Left kidney (tissue), 2 donors: ENCODE results near the gene DNAJB1. TPM values are rescaled to one million over a fixed set of nuclear protein-coding genes. Genes with fewer than 3 reads are reported as not detected.
A peak's percentile ranks its signal among the peaks of the same experiment; 100 is the strongest.
"Not testable (repeated sequence)": the region's sequence is repeated elsewhere in the genome, so short reads cannot be mapped to it uniquely, and the experiment has no call there.

ENCODE experiments used
- DNase-seq: peaks from one replicate; pipeline ENCODE4 v3.0.0-alpha.2; 2013
- polyA plus RNA-seq: library from polyadenylated mRNA; unstranded; fragments of 120-200 nt; gene quantifications from one replicate; pipeline ENCODE4 v1.2.1, GENCODE V29; 2013; ENCODE audit not compliant: insufficient read length

The DNAJB1 gene
- polyA plus RNA-seq, 1 donor = 87.5 TPM

- DNase-seq = no peak
Observed at GRCh38 chr19:14554382-14554812, 36.2 kb upstream of the DNAJB1 start.

GRCh38 chr19:14553939-14554243 lies 35.7 kb upstream of the DNAJB1 start:
- DNase-seq = no peak

GRCh38 chr19:14553042-14553938 lies 35.1 kb upstream of the DNAJB1 start:
- DNase-seq = no peak

- DNase-seq = not testable (repeated sequence)
Observed at GRCh38 chr19:14552006-14552360, 33.8 kb upstream of the DNAJB1 start.

- DNase-seq = peak; percentile 32
Observed at GRCh38 chr19:14551134-14552005, 33.2 kb upstream of the DNAJB1 start.

GRCh38 chr19:14550201-14550754 lies 32.1 kb upstream of the DNAJB1 start:
- no peak for DNase-seq

DNA sequence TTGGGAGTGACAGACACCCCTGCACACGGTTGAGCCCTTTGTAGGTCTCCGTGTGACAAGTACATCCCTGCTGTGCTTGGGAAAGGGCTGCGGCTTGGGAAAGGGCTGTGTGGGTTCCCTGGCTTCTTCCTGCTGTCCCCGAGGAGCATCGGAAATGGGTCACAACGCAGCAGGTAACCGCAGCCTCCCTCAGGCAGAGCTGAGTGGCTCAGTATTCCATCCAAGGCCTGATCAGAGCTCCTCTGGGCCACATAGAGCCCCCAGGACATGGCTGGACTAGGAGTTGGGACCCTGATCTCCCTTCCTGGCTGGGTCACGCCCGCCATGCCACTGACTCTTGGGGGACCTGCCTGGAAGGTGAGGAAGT lies 27.5 kb upstream of the DNAJB1 start:
- DNase-seq = no peak

DNA sequence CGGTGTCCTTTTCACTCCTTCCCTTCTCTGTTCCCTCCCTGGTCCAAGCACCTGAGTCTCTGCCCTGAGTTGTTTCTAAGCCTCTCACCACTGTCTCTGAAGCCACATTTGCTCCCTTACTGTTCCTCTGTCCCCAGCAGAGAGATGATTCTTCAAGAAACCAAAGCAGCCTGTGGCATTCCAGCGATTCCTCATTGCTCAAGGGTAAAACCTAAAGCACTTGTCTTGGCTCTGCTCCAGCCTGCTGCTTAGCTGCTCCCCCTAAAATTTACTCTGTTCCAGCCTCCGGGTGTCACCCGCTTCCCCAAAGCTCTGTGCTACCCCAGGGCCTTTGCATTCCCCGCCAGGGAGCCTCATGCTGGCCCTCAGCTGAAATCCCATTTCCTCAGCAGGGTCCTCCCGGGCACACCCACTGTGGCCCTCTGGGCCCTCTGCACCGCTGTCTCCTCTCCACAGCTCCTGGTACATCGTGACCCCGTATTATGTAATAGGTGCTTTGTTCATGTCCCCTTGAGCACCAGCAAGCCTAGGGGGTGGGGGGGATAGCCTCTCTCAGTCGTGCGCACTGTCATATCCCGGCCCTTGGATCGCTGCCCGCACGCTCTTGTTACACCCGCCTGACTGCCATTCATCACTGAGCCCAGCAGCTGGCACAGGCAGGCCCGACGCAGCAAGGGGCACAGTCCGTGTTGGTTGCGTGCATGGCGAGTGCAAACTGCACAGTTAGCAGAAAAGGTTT lies 26.9 kb upstream of the DNAJB1 start:
- no peak for DNase-seq

- no peak for DNase-seq
Observed at GRCh38 chr19:14544047-14544446, 25.9 kb upstream of the DNAJB1 start.

- DNase-seq = no peak
Observed at GRCh38 chr19:14542711-14543328, 24.6 kb upstream of the DNAJB1 start.

- not testable (repeated sequence) for DNase-seq
Observed at GRCh38 chr19:14541979-14542378, 23.8 kb upstream of the DNAJB1 start.

- no peak for DNase-seq
Observed at GRCh38 chr19:14540741-14541525, 22.7 kb upstream of the DNAJB1 start.

DNA sequence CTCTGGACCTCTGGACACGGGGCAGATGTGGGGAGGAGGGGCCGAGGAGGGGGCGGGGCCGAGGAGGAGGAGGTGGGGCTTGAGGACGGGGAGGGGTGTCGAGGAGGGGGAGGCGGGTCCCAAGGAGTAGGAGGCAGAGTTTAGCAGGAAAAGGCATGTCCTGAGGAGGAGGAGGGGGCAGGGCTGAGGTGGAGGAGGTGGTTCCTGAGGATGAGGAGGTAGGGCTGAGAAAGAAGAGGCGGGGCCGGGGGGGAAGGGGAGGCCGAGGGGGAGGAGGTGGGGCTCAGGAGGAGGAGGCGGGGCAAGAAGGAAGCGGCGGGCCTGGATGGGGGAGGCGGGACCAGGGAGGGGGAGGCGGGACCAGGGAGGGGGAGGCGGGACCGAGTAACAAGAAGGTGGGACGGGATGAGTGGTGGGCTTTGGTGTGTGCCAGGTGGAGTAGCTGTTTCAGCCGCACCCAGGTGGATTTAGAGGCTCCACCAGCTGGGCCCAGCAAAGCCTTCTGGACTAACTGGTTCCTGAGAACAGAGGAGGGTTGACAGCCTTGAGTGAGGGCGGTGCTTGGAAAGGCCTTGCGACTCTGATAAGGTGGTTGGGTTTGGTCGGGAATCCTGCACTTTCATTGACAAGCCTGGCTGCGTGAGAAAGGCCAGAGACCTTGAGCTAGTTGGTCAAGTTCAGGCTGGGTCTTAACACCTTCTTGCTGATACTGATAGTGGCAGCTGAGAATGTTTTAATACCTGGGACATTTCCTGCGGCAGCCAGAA lies 18.9 kb upstream of the DNAJB1 start:
- DNase-seq = peak; percentile 65

DNA sequence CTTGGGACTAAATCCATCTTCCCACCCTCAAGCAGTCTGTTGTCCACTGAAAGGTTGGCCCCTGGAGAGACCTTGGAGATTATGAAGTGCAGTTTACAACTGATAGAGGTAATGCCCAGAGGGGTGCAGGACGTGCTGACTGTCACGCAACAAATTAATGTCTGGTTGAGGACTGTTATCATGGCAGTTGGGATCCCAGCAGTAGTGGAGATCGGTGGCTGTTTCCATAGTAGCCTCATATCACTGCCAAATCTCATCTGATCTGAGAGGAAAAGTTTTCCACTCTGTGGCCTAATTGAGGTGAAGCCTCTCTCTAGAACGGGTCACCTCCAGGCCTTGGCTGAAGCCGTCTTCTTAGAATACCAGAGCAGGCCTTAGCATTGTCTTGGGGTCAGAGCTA lies 15.3 kb upstream of the DNAJB1 start:
- DNase-seq = no peak

GRCh38 chr19:14530506-14530905 lies 12.3 kb upstream of the DNAJB1 start:
- no peak for DNase-seq

DNA sequence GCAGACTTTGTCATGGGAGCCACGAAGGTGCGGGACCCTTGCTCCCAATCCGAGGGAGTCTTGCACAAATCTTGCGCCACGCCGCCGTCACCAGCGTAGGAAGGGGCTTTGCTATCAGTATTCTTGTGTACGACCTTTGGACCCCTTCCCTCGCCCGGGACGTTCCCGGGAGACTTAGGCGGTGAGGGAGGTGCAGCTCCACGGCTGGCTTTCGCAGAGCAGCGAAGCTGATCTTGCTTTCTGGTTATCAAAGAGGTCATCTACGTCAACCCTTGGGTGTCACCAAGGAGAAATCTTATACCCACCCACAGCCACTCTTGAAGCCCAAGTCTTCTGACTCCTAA lies 11.8 kb upstream of the DNAJB1 start:
- DNase-seq = no peak

GRCh38 chr19:14529254-14530004 lies 11.2 kb upstream of the DNAJB1 start, which contains the start of gene TECR:
TSS of gene TECR (plus strand) at chr19:14529594. CDS start at chr19:14529697, 103 bp downstream.
- DNase-seq = peak; percentile 100

- DNase-seq = no peak
Observed at GRCh38 chr19:14528419-14529253, 10.4 kb upstream of the DNAJB1 start.
